ENCODE data around the gene CROCC.
"Not testable (repeated sequence)": the region's sequence is repeated elsewhere in the genome, so short reads cannot be mapped to it uniquely, and the experiment has no call there.

CROCC gene

DNA sequence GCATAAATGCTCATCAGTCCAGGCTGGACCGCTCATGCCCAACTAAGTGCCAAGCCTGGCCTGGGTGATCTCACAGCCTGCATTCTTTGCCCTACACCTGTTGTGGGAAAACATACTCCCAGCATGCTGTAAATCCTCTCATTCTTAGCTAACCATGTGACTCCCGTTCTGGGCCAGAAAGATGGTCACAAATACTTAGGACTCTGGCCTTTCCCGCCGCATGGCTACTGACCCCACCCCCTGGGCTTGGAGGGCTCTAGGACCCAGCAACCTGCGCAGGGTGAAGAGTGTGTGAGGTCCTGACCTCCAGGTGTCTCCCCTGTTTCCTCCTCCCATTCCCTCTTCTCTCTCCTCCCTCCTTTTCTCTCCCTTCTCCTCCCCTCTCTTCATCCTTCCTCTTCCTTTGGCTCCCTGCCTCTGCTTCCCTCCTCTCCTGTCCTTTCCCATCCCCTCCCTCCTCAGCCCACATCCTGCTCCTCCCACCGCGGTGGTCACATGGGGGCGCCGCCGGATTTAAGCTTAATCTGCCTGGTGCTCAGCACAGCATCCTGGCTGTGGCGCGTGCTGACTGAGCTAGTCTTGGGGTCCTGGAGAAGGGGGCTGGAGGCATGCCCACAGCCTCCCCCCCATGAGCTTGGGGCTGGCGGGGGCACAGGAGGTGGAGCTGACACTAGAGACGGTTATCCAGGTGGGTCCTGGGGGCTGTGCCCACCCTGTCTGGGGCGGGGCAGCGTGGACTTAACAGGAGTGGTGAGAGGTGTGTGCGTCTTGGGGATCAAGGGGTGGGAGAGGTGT lies at the start of gene CROCC:
CROCC (plus strand) TSS at position 541 of the 795 bp plus-strand sequence; CDS start at position 629, 88 bp downstream.
- peak; percentile 68 for DNase-seq

- DNase-seq: peak; percentile 81
These were observed 49.3 kb upstream of the CROCC start for GRCh38 chr1:16872152-16873075.

GRCh38 chr1:16873076-16873879 lies 48.5 kb upstream of the CROCC start:
- peak; percentile 56 for DNase-seq

DNA sequence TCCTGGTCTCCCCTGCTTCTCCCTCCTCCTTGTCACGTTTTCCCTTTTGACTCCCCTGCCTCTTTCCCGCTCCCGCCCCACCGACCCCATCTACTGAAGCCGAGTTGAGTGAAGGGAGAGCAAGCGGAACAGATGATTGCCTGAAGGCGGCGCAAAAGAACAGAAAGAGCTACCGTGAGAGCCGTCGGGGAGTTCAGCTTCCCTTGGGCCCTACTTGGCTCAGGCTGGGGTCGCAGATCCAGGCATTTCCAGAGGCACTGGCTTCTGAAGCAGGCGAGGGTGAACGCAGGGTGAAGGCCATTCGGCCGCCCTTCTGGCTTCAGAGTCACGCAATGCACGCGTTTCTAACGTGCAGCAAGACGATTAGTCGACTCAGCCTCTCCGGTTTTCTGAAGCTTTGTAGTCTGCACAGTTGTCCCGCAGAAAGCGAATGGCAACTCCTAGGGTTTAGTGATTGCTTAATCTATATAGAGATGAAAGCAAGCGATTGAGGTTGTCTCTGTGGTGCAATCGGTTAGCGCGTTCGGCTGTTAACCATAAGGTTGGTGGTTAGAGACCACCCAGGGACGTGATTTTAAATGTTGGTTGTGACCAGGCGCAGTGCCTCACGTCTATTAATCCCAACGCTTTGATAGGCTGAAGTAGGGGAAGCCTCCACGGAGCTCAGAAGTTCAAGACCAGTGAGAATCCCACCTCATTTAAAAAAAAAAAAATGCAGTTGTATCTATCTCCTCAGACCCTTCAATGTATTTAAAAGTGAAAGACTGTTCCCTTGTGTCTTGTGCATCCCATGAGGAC lies 46.6 kb upstream of the CROCC start:
- not testable (repeated sequence) for DNase-seq

DNA sequence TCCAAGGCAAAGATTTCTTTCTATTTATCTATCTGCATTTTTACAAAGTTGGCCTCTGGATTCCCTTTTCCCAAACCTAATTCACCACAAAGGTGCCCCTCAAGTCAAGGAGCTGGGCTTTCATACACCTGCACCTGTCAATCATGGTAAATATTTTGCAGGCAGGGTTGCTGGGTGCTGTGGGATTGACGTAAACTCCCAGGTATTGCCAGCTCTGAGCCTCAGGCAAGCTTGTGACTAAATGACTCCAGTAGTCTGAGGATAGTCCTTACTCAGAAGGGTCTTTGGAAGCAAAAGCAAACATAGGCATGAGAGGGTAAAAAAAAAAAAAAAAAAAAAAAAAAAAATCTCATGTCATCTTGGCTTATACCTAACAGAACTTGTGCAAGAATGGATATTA lies 40.0 kb upstream of the CROCC start:
- not testable (repeated sequence) for DNase-seq

DNA sequence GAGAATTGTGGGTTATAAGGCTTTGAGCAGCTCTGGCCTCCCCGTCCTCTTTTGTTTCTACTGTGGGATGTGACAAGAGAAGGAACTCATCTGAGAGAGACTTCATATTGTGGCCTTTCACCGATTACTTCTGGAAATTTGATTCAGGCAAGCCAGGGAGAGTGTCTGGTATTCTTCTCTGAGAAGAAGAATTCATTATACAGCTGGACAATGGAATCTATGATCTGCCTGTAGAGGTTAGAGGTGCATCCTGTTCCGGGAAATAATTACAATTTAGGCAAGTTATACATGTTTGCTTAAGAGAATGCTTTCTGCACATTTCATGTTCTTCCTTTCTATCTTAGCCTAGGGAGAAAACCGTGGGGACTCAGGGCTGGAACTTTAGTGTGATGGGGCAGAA lies 38.7 kb upstream of the CROCC start:
- DNase-seq: no peak

GRCh38 chr1:16884487-16884886 lies 37.2 kb upstream of the CROCC start:
- DNase-seq: not testable (repeated sequence)

DNA sequence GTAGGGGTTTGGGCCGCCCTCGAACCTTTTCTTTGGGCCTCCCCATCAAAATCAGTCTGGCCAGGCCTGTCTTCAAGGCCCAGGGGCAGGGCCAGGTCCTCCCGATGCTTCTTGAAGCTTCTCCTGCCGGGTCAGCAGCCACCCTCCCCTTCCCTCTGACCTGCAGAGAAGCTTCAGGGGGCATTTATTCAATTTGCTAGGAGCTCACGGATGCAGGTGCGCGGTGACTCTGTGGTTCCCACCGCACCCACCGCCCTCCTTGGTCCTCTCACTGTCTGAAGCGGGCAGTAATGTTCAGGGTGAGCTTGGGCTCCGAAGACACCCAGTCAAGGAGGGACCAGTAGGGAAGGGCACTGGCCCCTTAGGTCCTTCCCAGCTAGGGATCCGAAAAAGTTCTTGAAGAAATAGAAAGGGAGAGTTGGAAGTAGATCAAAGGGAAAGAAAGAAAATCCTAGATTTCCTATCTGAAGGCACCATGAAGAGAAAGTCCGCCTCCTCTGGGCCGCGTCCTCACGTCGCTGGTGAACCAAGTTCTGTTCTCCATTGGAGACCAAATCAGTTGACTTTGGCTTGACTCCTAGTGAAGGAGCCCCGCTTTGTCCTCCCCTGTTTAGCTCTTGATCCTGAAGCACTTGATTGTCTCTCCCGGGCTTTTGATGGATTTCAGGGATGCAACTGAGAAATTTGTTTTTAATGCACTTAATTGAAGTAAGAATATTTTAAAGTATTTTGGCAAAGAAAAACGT lies 34.7 kb upstream of the CROCC start:
- DNase-seq: no peak

DNA sequence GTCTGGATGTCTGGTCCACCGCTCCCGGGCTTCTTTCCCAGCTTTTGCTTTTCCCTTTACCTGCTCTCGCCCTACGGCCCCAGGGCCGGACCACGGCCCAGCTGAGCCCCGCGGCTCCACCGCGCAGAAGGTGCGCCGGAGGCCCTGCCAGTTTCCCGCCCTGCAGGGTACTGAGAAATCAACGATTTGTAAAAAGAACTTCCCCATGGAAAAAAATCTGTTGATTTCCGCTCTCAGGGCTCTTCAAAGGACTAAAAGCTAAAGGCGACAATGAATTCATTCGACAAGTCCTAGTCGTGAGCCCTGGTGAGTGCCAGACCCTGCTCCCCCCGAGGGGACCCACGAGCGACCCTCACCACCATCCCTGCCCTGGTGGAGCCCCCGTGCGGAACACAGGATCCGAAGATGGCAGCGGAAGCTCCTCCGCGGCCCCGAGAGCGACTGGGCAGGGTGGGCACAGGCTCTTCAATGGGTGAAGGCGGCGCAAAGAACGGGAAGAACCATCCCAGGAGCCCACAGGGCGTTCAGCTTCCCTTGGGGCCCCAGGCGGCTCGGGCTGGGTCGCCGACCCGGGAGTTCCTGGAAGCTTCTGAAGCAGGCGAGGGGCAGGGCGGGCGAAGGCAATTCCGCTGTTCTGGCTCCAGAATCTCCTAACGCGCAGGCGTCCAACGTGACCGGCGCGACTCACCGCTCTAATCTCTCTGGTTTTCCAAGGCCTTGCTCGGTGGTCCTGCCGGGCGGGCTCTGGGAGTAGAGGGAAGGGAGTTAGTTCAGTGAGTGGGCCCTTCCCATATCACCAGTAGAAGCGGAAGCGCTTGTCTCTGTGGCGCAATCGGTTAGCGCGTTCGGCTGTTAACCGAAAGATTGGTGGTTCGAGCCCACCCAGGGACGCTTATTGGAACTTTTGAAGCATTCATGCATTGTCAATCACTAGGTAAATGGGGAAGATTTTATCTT lies 32.6 kb upstream of the CROCC start:
- DNase-seq: peak; percentile 84

DNA sequence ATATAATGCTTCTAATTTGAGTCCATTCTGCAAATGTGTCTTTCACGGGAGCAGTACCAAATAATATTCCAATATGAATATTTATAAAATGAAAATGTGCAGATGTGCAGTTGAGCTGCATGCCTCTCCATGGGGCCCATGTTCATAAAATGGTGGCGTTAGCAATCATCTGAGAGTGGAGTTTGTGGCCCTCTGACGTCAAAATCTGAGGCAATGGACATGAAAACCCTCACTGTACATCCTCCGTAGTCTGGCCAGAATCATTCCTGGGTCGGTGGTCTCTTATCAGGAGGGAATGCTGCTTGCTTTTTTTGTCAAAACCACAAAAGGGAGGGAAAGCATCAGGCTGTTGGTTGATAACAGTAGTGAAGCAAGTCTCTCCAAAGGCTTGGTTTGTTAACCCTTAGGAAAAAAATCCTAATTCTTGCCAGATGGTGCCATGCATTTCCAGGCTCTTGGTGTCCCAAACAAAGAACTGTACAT lies 31.2 kb upstream of the CROCC start:
- DNase-seq: not testable (repeated sequence)

GRCh38 chr1:16891057-16891456 lies 30.7 kb upstream of the CROCC start:
- DNase-seq: not testable (repeated sequence)

GRCh38 chr1:16892978-16893525 lies 28.7 kb upstream of the CROCC start:
- DNase-seq: not testable (repeated sequence)

GRCh38 chr1:16893796-16894195 lies 27.9 kb upstream of the CROCC start:
- DNase-seq: not testable (repeated sequence)

GRCh38 chr1:16894338-16894737 lies 27.4 kb upstream of the CROCC start:
- not testable (repeated sequence) for DNase-seq

- not testable (repeated sequence) for DNase-seq
These were observed 26.5 kb upstream of the CROCC start for GRCh38 chr1:16895233-16895597.

GRCh38 chr1:16895598-16896315 lies 26.0 kb upstream of the CROCC start, which contains the start of gene RNU1-2:
TSS of gene RNU1-2 (plus strand) at chr1:16895980.
- DNase-seq: peak; percentile 88

- peak; percentile 87 for DNase-seq
These were observed 25.2 kb upstream of the CROCC start for GRCh38 chr1:16896316-16897055.

GRCh38 chr1:16897653-16898052 lies 24.1 kb upstream of the CROCC start:
- DNase-seq: not testable (repeated sequence)

All from activated CD4-positive, alpha-beta T cell treated with anti-CD3 and anti-CD28 coated beads for 48 hours (primary cell).